D721Med (cell line): Measurements from ENCODE around the gene INPP5A.

Experiments used
- DNase-seq: peaks from one replicate; pipeline ENCODE4 v3.0.0; 2011; ENCODE audit warnings: low spot score; ENCODE audit not compliant: insufficient read length
- FAIRE-seq: peaks from 2 replicates; lab custom pipeline; 2011; peaks lifted over from hg19 to GRCh38; lab: Jason Lieb, UNC
- TF ChIP-seq, protein P1 (sequence below): IDR thresholded peaks from 2 replicates; pipeline ENCODE4 v1.5.1; 2012; ENCODE audit warnings: mild to moderate bottlenecking, control low read depth; ENCODE audit not compliant: insufficient read depth; ENCODE audit errors: missing control alignments

INPP5A gene

DNA sequence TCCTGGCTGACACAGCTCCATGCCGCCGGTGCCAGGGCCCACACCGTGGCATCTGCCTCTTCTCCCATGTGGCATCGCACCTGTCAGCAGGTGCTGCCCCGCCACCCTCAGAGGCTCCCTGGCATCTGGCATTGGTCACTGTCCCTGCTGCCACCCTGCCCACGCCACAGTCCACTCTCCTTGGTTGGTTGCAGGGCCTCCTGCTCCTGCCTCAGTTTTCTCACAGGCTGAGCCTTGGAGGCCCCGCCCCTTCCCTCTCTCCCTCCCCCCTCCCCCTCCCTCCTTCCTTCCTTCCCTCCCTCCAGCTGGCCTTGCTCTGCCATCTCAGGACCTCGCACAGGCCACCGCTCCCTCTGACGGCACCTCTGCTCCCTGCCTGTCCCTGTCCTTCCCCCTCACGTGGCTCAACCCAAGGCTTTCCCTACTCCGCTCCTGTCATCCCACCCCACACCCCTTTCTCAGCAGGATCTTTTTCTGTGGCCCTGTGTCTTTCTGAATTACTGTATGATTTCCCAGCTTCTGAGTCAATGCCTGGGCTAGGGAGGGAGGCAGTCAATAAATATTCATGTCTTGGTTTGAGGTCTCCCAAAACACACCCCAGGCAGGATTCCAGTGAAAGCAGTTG is 87.4 kb downstream of the INPP5A start:
- FAIRE-seq (no peak), DNase-seq (no peak)
- TF ChIP-seq, protein P1, sequence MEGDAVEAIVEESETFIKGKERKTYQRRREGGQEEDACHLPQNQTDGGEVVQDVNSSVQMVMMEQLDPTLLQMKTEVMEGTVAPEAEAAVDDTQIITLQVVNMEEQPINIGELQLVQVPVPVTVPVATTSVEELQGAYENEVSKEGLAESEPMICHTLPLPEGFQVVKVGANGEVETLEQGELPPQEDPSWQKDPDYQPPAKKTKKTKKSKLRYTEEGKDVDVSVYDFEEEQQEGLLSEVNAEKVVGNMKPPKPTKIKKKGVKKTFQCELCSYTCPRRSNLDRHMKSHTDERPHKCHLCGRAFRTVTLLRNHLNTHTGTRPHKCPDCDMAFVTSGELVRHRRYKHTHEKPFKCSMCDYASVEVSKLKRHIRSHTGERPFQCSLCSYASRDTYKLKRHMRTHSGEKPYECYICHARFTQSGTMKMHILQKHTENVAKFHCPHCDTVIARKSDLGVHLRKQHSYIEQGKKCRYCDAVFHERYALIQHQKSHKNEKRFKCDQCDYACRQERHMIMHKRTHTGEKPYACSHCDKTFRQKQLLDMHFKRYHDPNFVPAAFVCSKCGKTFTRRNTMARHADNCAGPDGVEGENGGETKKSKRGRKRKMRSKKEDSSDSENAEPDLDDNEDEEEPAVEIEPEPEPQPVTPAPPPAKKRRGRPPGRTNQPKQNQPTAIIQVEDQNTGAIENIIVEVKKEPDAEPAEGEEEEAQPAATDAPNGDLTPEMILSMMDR = no peak

DNA sequence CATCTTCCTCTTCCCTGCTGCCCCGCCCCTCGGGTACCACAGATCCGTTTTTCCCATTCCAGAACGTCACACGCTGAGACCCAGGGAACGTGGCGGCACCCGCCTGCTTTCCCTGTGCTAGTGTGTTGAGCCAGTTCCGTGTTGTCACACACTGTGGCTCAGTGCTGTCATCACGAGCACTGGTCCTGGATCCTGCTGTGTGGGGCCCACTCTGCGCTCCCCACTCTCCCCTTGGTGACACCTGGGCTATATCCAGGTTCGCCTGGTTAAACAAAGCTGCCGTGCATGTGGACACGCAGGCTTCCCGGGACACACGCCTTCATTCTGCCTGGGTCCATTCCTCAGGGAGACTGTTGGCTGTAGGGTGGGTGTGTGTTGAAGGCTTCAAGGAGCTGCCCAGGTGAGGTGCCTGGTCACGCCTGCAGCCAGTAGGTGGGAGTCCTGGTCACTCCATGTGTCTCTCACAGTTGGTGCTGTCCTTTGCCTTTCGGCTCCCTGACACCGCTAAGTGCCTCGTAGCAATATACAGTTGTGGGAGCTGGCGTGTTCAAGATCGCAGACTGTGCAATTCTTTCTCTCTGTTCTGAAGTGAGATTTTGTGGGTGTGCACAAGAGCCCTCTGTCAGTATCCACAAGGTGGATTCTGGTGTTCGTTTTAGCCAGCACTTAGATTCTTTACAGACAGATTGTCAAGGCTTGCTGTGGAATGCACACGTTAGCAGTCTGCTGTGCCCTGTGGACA is 88.6 kb downstream of the INPP5A start:
- no peak for DNase-seq
- FAIRE-seq = no peak
- TF ChIP-seq, protein P1 = no peak

DNA sequence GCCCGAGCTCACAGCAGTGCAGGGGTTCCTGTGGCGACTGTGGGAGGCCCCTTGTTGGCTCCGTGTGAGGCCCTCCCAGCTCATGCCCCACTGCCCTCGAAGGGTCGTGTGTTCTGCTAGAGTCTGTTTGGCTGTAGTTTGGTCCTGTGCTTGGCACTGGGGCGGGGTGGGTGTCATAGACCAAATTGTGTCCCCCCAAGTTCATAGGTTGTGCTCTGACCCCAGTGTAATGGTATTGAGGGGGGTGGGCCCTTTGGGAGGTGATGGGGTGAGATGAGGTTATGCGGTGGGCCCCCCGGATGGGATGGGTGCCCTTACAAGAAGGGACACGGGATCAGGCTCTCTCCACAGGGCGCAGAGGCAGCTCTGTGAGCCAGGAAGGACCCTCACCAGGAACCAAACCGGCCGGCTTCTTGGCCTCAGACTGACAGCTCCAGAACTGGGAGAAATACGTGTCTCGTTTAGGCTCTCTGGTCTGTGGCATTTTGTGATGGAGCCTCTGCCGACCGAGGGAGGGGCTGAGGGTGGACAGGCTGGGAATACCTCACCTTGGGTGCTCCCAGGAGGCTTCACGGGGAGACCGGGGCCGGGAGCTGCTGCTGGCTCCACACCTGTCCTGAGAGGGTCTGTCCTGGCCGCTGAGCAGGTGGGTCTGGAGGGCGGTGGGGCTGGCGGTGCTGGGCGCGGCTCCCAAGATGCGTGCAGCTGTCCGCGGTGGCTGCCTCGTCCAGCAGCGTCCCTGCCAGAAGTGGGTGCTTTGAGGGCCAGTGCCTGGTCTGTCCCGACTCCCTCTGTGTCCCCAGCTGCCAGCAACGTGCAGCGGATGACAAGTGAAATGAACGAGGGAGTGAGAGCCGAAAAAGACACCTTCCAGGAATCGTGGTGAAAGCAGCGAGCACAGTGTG is 89.4 kb downstream of the INPP5A start:
- no peak for FAIRE-seq
- DNase-seq = no peak

DNA sequence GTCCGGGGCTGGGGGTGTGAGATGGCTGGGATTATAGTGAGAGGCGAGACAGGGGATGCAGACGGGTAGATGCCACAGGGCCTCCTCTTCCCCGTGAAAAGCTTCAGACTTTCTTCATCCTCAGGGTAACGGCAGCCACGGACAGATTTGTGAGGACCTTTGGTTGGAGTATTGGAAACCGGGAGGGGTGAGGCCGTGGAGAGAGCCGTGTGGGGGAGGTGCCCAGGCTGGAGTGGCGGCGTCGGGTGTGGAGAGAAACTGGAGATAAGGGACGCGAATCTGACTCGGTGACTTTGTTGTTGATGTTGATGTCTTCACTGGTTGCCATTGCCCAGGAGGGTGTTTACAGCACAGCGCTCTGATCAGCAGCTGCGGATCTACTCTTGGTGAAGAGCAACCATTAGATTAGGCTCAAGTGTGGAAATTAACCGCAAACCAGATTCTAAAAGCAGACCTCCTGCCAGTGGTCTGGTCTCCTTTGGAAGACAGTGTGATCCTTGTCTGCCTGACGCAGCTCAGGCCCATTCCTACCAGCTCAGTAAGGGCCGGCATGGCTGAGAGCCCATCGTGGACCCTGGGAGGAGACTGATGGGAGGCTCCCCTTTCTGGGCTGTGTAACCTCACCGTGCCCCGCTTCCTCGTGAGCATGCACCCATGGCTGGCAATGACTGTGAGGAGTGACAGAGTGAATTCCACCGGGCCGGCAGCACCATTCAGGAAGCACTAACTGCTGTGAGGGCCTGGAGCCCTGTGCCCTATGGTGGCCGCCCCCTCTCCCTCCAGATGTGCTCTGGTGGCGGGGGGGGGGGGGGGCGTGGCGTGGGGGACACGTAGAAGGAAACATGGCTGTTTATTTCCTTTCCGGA is 90.3 kb downstream of the INPP5A start:
- TF ChIP-seq, protein P1 = no peak
- FAIRE-seq (no peak), DNase-seq (no peak)

More for the DNA sequence above, 89.4 kb downstream of the INPP5A start:
- TF ChIP-seq, protein P1 = no peak

DNA sequence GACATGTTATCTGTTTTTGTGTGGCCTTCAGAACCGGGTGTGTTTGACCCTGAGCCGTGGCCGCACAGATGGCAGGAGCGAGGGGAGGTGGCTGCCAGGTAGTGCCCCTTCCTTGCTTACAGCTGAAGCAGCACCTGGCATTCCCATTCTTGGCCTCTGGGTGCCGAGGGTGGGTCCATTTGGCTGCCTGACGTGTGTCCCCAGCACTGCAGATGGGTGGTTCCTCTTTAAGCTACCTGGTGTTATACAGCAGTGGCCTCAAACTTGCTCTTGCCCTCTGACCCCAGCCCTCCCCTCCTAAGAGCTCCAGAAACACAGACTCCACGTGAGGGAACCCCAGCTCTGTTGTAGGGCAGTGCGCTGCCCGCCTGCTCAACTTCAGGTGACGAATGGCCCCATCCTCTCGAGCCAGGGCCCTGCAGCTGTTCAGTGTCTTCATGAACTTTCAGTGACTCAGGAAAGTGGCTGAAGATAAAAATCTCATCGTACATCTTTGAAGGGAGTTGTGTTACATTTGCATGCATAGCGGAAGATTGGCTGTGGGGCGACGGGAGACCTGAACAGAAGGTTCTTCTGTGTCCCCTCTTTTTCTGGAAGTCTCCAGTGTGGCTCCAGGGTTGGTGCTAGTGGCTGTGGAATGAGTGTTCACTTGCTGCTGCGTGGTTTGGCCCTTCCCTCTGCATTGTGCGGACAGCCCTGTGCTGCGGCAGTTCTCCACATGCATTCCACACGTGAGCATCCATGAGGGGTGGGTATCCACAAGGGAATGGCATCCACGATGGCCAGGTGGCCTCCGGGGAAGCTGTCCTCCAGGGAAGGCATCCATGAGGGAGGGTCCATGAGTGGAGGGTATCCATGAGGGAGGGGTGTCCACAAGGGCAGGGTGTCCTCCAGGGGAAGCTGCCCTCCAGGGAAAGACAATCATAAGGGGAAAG is 91.6 kb downstream of the INPP5A start:
- DNase-seq (no peak), FAIRE-seq (no peak)
- TF ChIP-seq, protein P1 = no peak

DNA sequence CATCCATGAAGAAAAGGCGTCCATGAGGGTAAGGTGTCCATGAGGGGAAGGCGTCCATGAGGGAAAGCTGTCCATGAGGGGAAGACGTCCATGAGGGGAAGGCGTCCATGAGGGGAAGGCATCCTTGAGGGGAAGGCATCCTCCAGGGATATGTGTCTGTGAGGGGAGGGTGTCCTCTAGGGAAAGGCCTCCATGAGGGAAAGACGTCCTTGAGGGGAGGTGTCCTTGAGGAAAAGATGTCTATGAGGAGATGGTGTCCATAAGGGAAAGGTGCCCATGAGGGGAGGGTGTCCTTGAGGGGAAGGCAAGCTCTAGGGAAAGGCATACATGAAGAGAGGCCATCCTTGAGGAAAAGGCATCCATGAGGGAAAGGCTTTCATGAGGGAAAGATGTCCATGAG is 92.6 kb downstream of the INPP5A start:
- TF ChIP-seq, protein P1 = no peak
- no peak for FAIRE-seq

More for the DNA sequence above, 92.6 kb downstream of the INPP5A start:
- no peak for DNase-seq
